Thyroid gland (tissue), 4 donors: Measurements from ENCODE around the gene TMPRSS5.

Experiments
- POLR2A ChIP-seq, 2 donors: fragments of 450-650 bp; IDR thresholded peaks; one replicate each; pipeline ENCODE4 v1.6.1; 2017; ENCODE audit warnings: antibody characterized with exemption in 2 of 2, mild to moderate bottlenecking in 2 of 2, moderate library complexity in 1 of 2
- TF ChIP-seq, protein P1 (sequence below), 6 experiments: fragments of 200-600 bp in 3 of 6; fragments of 450-650 bp in 3 of 6; sonication (generic) in 3 of 6; IDR thresholded peaks; one replicate each; pipeline ENCODE4 v1.5.1; 2016 to 2019; ENCODE audit warnings: antibody characterized with exemption in 6 of 6, mild to moderate bottlenecking in 2 of 6, inconsistent platforms in 1 of 6, moderate library complexity in 1 of 6

DNA sequence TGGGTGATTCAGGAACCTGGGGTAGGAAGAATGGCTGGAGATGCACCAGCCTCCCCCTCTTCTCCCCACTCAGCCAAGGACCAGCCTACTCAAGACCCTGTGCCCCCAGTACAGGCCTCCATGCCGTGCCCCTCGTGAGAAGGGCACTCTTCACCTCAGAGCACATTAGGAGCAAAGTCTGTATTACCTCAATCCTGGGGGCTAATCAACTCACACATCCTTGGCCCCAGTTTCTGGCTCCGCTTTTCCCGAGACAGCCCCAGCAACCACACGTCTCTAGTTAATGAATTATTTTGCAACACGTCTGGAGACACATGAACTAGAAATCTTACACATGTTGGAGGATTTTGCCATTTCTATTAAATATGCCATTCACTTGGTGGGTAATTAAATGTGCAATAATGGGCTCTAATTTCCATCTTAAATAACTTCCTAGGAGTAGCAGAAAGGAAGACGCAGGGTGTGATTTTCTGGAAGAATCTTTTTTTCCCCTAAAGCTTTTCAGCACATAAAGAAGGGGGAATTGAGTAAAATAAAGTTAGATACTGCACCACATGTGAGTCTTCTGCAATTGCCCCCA lies 63.0 kb downstream of the TMPRSS5 start:
- TF ChIP-seq, protein P1, sequence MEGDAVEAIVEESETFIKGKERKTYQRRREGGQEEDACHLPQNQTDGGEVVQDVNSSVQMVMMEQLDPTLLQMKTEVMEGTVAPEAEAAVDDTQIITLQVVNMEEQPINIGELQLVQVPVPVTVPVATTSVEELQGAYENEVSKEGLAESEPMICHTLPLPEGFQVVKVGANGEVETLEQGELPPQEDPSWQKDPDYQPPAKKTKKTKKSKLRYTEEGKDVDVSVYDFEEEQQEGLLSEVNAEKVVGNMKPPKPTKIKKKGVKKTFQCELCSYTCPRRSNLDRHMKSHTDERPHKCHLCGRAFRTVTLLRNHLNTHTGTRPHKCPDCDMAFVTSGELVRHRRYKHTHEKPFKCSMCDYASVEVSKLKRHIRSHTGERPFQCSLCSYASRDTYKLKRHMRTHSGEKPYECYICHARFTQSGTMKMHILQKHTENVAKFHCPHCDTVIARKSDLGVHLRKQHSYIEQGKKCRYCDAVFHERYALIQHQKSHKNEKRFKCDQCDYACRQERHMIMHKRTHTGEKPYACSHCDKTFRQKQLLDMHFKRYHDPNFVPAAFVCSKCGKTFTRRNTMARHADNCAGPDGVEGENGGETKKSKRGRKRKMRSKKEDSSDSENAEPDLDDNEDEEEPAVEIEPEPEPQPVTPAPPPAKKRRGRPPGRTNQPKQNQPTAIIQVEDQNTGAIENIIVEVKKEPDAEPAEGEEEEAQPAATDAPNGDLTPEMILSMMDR (IDR thresholded peaks at IDR 0.05): no peak
- TF ChIP-seq POLR2A (IDR thresholded peaks at IDR 0.05): no peak
